H9 (cell line): ENCODE data around the gene KRR1. TPM values are rescaled to one million over a fixed set of nuclear protein-coding genes. Genes with fewer than 3 reads are reported as not detected.

Experiments
- DNase-seq: peaks from one replicate; pipeline ENCODE4 v3.0.0-alpha.2; 2017
- H2AFZ ChIP-seq: one replicate; pipeline ENCODE4 v1.6.1; 2013; ENCODE audit warnings: mild to moderate bottlenecking, low read length, control low read depth, moderate library complexity
- H2AK5ac ChIP-seq: 2 replicates; pipeline ENCODE4 v1.6.1; 2013; ENCODE audit warnings: low read length, control low read depth, mixed read lengths; ENCODE audit not compliant: insufficient read length
- H2BK120ac ChIP-seq: one replicate; pipeline ENCODE4 v1.6.1; 2013; ENCODE audit warnings: low read depth, mild to moderate bottlenecking, low read length, control low read depth, inconsistent platforms; ENCODE audit not compliant: poor library complexity, severe bottlenecking
- H2BK12ac ChIP-seq: 2 replicates; pipeline ENCODE4 v1.6.1; 2013; ENCODE audit warnings: low read length, control low read depth, mixed read lengths, low read depth; ENCODE audit not compliant: insufficient read length
- H2BK15ac ChIP-seq: 2 replicates; pipeline ENCODE4 v1.6.1; 2013; ENCODE audit warnings: low read depth, low read length, control low read depth
- H2BK20ac ChIP-seq: one replicate; pipeline ENCODE4 v1.6.1; 2013; ENCODE audit warnings: low read depth, mild to moderate bottlenecking, low read length, control low read depth, inconsistent platforms; ENCODE audit not compliant: poor library complexity, severe bottlenecking
- H2BK5ac ChIP-seq: 2 replicates; pipeline ENCODE4 v1.6.1; 2013; ENCODE audit warnings: low read length, control low read depth, mixed read lengths; ENCODE audit not compliant: insufficient read length
- H3K14ac ChIP-seq: 2 replicates; pipeline ENCODE4 v1.6.1; 2013; ENCODE audit warnings: low read length, control low read depth; ENCODE audit not compliant: insufficient read depth
- H3K18ac ChIP-seq: 2 replicates; pipeline ENCODE4 v1.6.1; 2013; ENCODE audit warnings: low read depth, mild to moderate bottlenecking, mixed read lengths, low read length, control low read depth; ENCODE audit not compliant: insufficient read length
- H3K23ac ChIP-seq: 2 replicates; pipeline ENCODE4 v1.6.1; 2013; ENCODE audit warnings: low read length, control low read depth, mixed read lengths, low read depth; ENCODE audit not compliant: insufficient read length
- H3K23me2 ChIP-seq: 2 replicates; pipeline ENCODE4 v1.6.1; 2013; ENCODE audit warnings: low read depth, mild to moderate bottlenecking, mixed read lengths, low read length, control low read depth; ENCODE audit not compliant: insufficient read length, poor library complexity, severe bottlenecking
- H3K27ac ChIP-seq: 2 replicates; pipeline ENCODE4 v1.5.1; 2013; ENCODE audit warnings: low read length, control low read depth, mixed read lengths, low read depth; ENCODE audit not compliant: insufficient read length
- H3K27me3 ChIP-seq: 2 replicates; pipeline ENCODE4 v1.6.1; 2013; ENCODE audit warnings: low read length, control low read depth, inconsistent platforms; ENCODE audit not compliant: insufficient read depth
- H3K4ac ChIP-seq: 2 replicates; pipeline ENCODE4 v1.6.1; 2013; ENCODE audit warnings: low read depth, mild to moderate bottlenecking, control low read depth, inconsistent platforms, low read length, moderate library complexity
- H3K4me1 ChIP-seq: 2 replicates; pipeline ENCODE4 v1.6.1; 2013; ENCODE audit warnings: low read length, control low read depth, inconsistent platforms; ENCODE audit not compliant: insufficient read depth
- H3K4me2 ChIP-seq: 2 replicates; pipeline ENCODE4 v1.6.1; 2013; ENCODE audit warnings: low read length, control low read depth, mixed read lengths; ENCODE audit not compliant: insufficient read length, insufficient read depth
- H3K56ac ChIP-seq: 2 replicates; pipeline ENCODE4 v1.6.1; 2013; ENCODE audit warnings: low read depth, mild to moderate bottlenecking, mixed read lengths, low read length, control low read depth; ENCODE audit not compliant: insufficient read length
- H3K79me1 ChIP-seq: 2 replicates; pipeline ENCODE4 v1.6.1; 2013; ENCODE audit warnings: low read depth, mild to moderate bottlenecking, moderate library complexity, low read length, control low read depth, inconsistent platforms; ENCODE audit not compliant: insufficient read depth, poor library complexity, severe bottlenecking
- H3K79me2 ChIP-seq: 2 replicates; pipeline ENCODE4 v1.6.1; 2013; ENCODE audit warnings: low read length, control low read depth, inconsistent platforms; ENCODE audit not compliant: insufficient read depth
- H3K9ac ChIP-seq: 2 replicates; pipeline ENCODE4 v1.6.1; 2013; ENCODE audit warnings: low read length, control low read depth, mixed read lengths; ENCODE audit not compliant: insufficient read length; ENCODE audit errors: extremely low read depth
- H3K9me3 ChIP-seq: one replicate; pipeline ENCODE4 v1.6.1; 2013; ENCODE audit warnings: low read depth, low read length, inconsistent platforms; ENCODE audit not compliant: control insufficient read depth
- H3T11ph ChIP-seq: one replicate; pipeline ENCODE4 v1.6.1; 2013; ENCODE audit warnings: mild to moderate bottlenecking, low read length, control low read depth, inconsistent platforms
- H4K20me1 ChIP-seq: one replicate; pipeline ENCODE4 v1.6.1; 2013; ENCODE audit not compliant: control insufficient read depth, insufficient read length, insufficient read depth
- H4K5ac ChIP-seq: 2 replicates; pipeline ENCODE4 v1.6.1; 2013; ENCODE audit warnings: low read depth, mild to moderate bottlenecking, mixed read lengths, low read length, control low read depth; ENCODE audit not compliant: insufficient read length
- H4K8ac ChIP-seq: replicated peaks from 2 replicates; pipeline ENCODE4 v1.6.1; 2013; ENCODE audit warnings: low read length, control low read depth, mixed read lengths, low read depth; ENCODE audit not compliant: insufficient read length
- H4K91ac ChIP-seq: 2 replicates; pipeline ENCODE4 v1.6.1; 2013; ENCODE audit warnings: low read depth, mild to moderate bottlenecking, moderate library complexity, mixed read lengths, low read length, control low read depth; ENCODE audit not compliant: insufficient read length
- H3K27ac Mint-ChIP-seq, 3 experiments: 2 replicates in 2 of 3; 3 replicates in 1 of 3; pipeline ENCODE4 v1.8.0; 2020 to 2021; ENCODE audit warnings: mixed read lengths in 3 of 3, mild to moderate bottlenecking in 1 of 3, moderate library complexity in 1 of 3
- H3K27me3 Mint-ChIP-seq: 2 replicates; pipeline ENCODE4 v1.8.0; 2021; ENCODE audit warnings: low read depth, mild to moderate bottlenecking, moderate library complexity, mixed read lengths
- H3K36me3 Mint-ChIP-seq, 3 experiments: 2 replicates in 2 of 3; 3 replicates in 1 of 3; pipeline ENCODE4 v1.8.0; 2020 to 2021; ENCODE audit warnings: low read depth in 3 of 3, mixed read lengths in 3 of 3; ENCODE audit not compliant: insufficient read depth in 1 of 3
- H3K4me1 Mint-ChIP-seq, 2 experiments: 2 replicates each; pipeline ENCODE4 v1.8.0; 2020; ENCODE audit warnings: mixed read lengths in 2 of 2
- H3K4me3 Mint-ChIP-seq, 2 experiments: 2 replicates in 1 of 2; 3 replicates in 1 of 2; pipeline ENCODE4 v1.8.0; 2020 to 2021; ENCODE audit warnings: mild to moderate bottlenecking in 2 of 2, mixed read lengths in 2 of 2, moderate library complexity in 1 of 2
- H3K9me3 Mint-ChIP-seq, 2 experiments: 2 replicates in 1 of 2; 3 replicates in 1 of 2; pipeline ENCODE4 v1.8.0; 2020; ENCODE audit warnings: mild to moderate bottlenecking in 2 of 2, mixed read lengths in 2 of 2, moderate library complexity in 1 of 2
- CTCF ChIP-seq: fragments of 200-600 bp; sonication (generic); conservative IDR thresholded peaks from 3 replicates; pipeline ENCODE4 v1.8.0; 2021; ENCODE audit warnings: antibody characterized with exemption, mild to moderate bottlenecking
- WGBS: extraction: QIAGEN DNeasy Blood & Tissue Kit; methylation state at CpG from one replicate; pipeline ENCODE4 v1.1.7; 2013; ENCODE audit warnings: missing lambda C conversion rate, low lambda C conversion rate, mixed read lengths; ENCODE audit not compliant: insufficient read length; ENCODE audit errors: extremely low coverage; 5-methylcytosine and 5-hydroxymethylcytosine counted together
- total RNA-seq: library from RNA; stranded (reverse); gene quantifications from 2 replicates; pipeline ENCODE4 v1.2.1, GENCODE V29; 2021

KRR1 gene
- total RNA-seq, 1 experiment from 2014 or later, result 88.9 TPM

GRCh38 chr12:75481774-75482173 lies 29.6 kb downstream of the KRR1 start:
- no peak overlapping the region for H2AFZ ChIP-seq
- H3K14ac ChIP-seq, result no peak overlapping the region
- no peak overlapping the region for H3K56ac ChIP-seq
- no peaks in the 10 kb centered on the region for H3K79me2 ChIP-seq
- no peak overlapping the region for H2BK15ac ChIP-seq
- no peak overlapping the region for H3K9ac ChIP-seq
- H3K23me2 ChIP-seq, result no peaks in the 10 kb centered on the region
- no peak for DNase-seq
- no peak overlapping the region for H3T11ph ChIP-seq
- Mint-ChIP-seq H3K27me3 (no peaks in the 10 kb centered on the region), H3K27ac (no peak overlapping the region), H3K4me1 (peaks cover 14 to 23% of the 10 kb centered on the region in 2 experiments), H3K9me3 (no peaks in the 10 kb centered on the region), H3K36me3 (no peaks in the 10 kb centered on the region), H3K4me3 (no peak overlapping the region)
- H2BK20ac ChIP-seq, result no peak overlapping the region
- H2AK5ac ChIP-seq, result no peak overlapping the region
- H2BK12ac ChIP-seq, result no peak overlapping the region
- H4K5ac ChIP-seq, result no peak overlapping the region
- no peak for TF ChIP-seq CTCF
- no peak overlapping the region for H4K8ac ChIP-seq
- no CpG with 5 or more reads among the region's 4 CpGs for WGBS
- H3K23ac ChIP-seq, result no peak overlapping the region
- no peaks in the 10 kb centered on the region for H4K20me1 ChIP-seq
- no peak overlapping the region for H3K4ac ChIP-seq
- H2BK120ac ChIP-seq, result no peak overlapping the region
- H3K18ac ChIP-seq, result no peak overlapping the region
- H3K27me3 ChIP-seq, result no peaks in the 10 kb centered on the region
- H3K27ac ChIP-seq, result no peak overlapping the region
- no peaks in the 10 kb centered on the region; the same call in 1 of the 2 replicates for H3K4me1 ChIP-seq
- no peak overlapping the region for H3K4me2 ChIP-seq
- no peaks in the 10 kb centered on the region for H3K79me1 ChIP-seq
- H4K91ac ChIP-seq, result no peak overlapping the region
- H3K9me3 ChIP-seq, result no peaks in the 10 kb centered on the region
- no peak overlapping the region for H2BK5ac ChIP-seq
